Liver (tissue), 3 donors: Measurements from ENCODE around the gene RNF181.

Experiments
- EGR1 ChIP-seq, 2 donors: IDR thresholded peaks; 2 replicates each; pipeline ENCODE4 v1.6.1; 2016 to 2018; ENCODE audit warnings: antibody characterized with exemption in 2 of 2, low read depth in 2 of 2
- GABPA ChIP-seq, 2 donors: IDR thresholded peaks in 1 of 2; conservative IDR thresholded peaks in 1 of 2; 2 replicates each; pipeline ENCODE4 v1.6.1; 2016; ENCODE audit warnings: antibody characterized with exemption in 2 of 2, mild to moderate bottlenecking in 1 of 2, moderate library complexity in 1 of 2
- HNF4A ChIP-seq, 2 donors: conservative IDR thresholded peaks; 2 replicates each; pipeline ENCODE4 v1.6.1; 2016; ENCODE audit warnings: antibody characterized with exemption in 2 of 2, mild to moderate bottlenecking in 2 of 2
- JUND ChIP-seq, 2 donors: IDR thresholded peaks; 2 replicates each; pipeline ENCODE4 v1.6.1; 2016; ENCODE audit warnings: antibody characterized with exemption in 2 of 2
- RAD21 ChIP-seq, 2 donors: IDR thresholded peaks; 2 replicates each; pipeline ENCODE4 v1.6.1; 2016; ENCODE audit warnings: antibody characterized with exemption in 2 of 2, mild to moderate bottlenecking in 2 of 2
- SP1 ChIP-seq: IDR thresholded peaks from 2 replicates; pipeline ENCODE4 v1.6.1; 2018; ENCODE audit warnings: antibody characterized with exemption, mild to moderate bottlenecking
- TAF1 ChIP-seq: conservative IDR thresholded peaks from 2 replicates; pipeline ENCODE4 v1.6.1; 2016; ENCODE audit warnings: antibody characterized with exemption, mild to moderate bottlenecking
- YY1 ChIP-seq: IDR thresholded peaks from 2 replicates; pipeline ENCODE4 v1.6.1; 2016; ENCODE audit warnings: antibody characterized with exemption, mild to moderate bottlenecking
- TF ChIP-seq, protein P1 (sequence below): fragments of 150-350 bp; IDR thresholded peaks from 2 replicates; pipeline ENCODE4 v1.5.1; 2017; ENCODE audit warnings: improper control_type of control experiment, low read depth, low read length; ENCODE audit not compliant: missing input control
- TF ChIP-seq, protein P2 (sequence below): IDR thresholded peaks from 2 replicates; pipeline ENCODE4 v1.6.1; 2016; ENCODE audit warnings: antibody characterized with exemption
- TF ChIP-seq, protein P3 (sequence below): IDR thresholded peaks from 2 replicates; pipeline ENCODE4 v1.6.1; 2016; ENCODE audit warnings: antibody characterized with exemption, mild to moderate bottlenecking
- TF ChIP-seq, protein P4 (sequence below): IDR thresholded peaks from 2 replicates; pipeline ENCODE4 v1.6.1; 2016; ENCODE audit warnings: antibody characterized with exemption
- donor health status: healthy.
- donor health status: healthy.

DNA sequence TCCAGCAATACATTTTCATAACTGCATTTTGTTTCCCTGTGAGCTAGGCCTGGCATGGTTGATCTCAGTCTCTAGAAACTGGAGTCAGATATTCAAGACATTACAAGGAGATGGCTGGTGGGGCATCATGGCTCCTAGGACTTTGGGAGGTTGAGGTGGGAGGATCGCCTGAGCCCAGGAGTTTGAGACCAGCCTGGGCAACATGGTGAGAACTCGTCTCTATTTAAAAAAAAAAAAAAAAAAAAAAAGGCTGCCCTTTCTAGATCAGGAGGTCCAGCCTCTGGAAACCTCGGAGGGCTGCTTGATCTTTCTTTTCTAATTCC, 18.5 kb upstream of the RNF181 start:
- TF ChIP-seq YY1 (no peak), SP1 (no peak), RAD21 (IDR thresholded peaks at IDR 0.05) (no peak), TAF1 (no peak), HNF4A (conservative IDR thresholded peaks at IDR 0.05) (no peak), JUND (IDR thresholded peaks at IDR 0.05) (no peak), EGR1 (IDR thresholded peaks at IDR 0.05; ENCODE audit: low read depth in 2 of 2) (no peak), GABPA (IDR thresholded peaks at IDR 0.05 in 1 of 2, conservative IDR thresholded peaks at IDR 0.05 in 1 of 2) (no peak)
- TF ChIP-seq, protein P1, sequence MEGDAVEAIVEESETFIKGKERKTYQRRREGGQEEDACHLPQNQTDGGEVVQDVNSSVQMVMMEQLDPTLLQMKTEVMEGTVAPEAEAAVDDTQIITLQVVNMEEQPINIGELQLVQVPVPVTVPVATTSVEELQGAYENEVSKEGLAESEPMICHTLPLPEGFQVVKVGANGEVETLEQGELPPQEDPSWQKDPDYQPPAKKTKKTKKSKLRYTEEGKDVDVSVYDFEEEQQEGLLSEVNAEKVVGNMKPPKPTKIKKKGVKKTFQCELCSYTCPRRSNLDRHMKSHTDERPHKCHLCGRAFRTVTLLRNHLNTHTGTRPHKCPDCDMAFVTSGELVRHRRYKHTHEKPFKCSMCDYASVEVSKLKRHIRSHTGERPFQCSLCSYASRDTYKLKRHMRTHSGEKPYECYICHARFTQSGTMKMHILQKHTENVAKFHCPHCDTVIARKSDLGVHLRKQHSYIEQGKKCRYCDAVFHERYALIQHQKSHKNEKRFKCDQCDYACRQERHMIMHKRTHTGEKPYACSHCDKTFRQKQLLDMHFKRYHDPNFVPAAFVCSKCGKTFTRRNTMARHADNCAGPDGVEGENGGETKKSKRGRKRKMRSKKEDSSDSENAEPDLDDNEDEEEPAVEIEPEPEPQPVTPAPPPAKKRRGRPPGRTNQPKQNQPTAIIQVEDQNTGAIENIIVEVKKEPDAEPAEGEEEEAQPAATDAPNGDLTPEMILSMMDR: no peak
- TF ChIP-seq, protein P2, sequence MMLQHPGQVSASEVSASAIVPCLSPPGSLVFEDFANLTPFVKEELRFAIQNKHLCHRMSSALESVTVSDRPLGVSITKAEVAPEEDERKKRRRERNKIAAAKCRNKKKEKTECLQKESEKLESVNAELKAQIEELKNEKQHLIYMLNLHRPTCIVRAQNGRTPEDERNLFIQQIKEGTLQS: no peak
- TF ChIP-seq, protein P3, sequence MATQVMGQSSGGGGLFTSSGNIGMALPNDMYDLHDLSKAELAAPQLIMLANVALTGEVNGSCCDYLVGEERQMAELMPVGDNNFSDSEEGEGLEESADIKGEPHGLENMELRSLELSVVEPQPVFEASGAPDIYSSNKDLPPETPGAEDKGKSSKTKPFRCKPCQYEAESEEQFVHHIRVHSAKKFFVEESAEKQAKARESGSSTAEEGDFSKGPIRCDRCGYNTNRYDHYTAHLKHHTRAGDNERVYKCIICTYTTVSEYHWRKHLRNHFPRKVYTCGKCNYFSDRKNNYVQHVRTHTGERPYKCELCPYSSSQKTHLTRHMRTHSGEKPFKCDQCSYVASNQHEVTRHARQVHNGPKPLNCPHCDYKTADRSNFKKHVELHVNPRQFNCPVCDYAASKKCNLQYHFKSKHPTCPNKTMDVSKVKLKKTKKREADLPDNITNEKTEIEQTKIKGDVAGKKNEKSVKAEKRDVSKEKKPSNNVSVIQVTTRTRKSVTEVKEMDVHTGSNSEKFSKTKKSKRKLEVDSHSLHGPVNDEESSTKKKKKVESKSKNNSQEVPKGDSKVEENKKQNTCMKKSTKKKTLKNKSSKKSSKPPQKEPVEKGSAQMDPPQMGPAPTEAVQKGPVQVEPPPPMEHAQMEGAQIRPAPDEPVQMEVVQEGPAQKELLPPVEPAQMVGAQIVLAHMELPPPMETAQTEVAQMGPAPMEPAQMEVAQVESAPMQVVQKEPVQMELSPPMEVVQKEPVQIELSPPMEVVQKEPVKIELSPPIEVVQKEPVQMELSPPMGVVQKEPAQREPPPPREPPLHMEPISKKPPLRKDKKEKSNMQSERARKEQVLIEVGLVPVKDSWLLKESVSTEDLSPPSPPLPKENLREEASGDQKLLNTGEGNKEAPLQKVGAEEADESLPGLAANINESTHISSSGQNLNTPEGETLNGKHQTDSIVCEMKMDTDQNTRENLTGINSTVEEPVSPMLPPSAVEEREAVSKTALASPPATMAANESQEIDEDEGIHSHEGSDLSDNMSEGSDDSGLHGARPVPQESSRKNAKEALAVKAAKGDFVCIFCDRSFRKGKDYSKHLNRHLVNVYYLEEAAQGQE: no peak
- TF ChIP-seq, protein P4, sequence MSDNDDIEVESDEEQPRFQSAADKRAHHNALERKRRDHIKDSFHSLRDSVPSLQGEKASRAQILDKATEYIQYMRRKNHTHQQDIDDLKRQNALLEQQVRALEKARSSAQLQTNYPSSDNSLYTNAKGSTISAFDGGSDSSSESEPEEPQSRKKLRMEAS: no peak
